Muscle layer of colon (tissue), 2 donors: ENCODE results near the gene GAB3.
"Not testable (repeated sequence)": the region's sequence is repeated elsewhere in the genome, so short reads cannot be mapped to it uniquely, and the experiment has no call there.

Experiments used
- H3K27ac ChIP-seq: one replicate; pipeline ENCODE4 v1.7.0; 2013; ENCODE audit warnings: low read depth, mild to moderate bottlenecking, low read length, moderate library complexity
- H3K27me3 ChIP-seq, 2 donors: one replicate each; pipeline ENCODE4 v1.7.0; 2013; ENCODE audit warnings: low read length in 2 of 2, mild to moderate bottlenecking in 2 of 2; ENCODE audit not compliant: insufficient read depth in 2 of 2, control insufficient read depth in 1 of 2
- H3K36me3 ChIP-seq: one replicate; pipeline ENCODE4 v1.7.0; 2013; ENCODE audit warnings: mild to moderate bottlenecking, low read length; ENCODE audit not compliant: insufficient read depth
- H3K4me1 ChIP-seq: one replicate; pipeline ENCODE4 v1.7.0; 2013; ENCODE audit warnings: mild to moderate bottlenecking, low read length; ENCODE audit not compliant: insufficient read depth
- H3K4me3 ChIP-seq, 2 donors: one replicate each; pipeline ENCODE4 v1.7.0; 2013; ENCODE audit warnings: low read length in 2 of 2, low read depth in 1 of 2, mild to moderate bottlenecking in 1 of 2, moderate library complexity in 1 of 2
- H3K9ac ChIP-seq: one replicate; pipeline ENCODE4 v1.7.0; 2013; ENCODE audit warnings: low read length
- H3K9me3 ChIP-seq: one replicate; pipeline ENCODE4 v1.7.0; 2013; ENCODE audit warnings: mild to moderate bottlenecking, low read length
- donor health status: abdominal sarcoma.
- donor health status: Adenocarcinoma of cecum.

Gene GAB3

DNA sequence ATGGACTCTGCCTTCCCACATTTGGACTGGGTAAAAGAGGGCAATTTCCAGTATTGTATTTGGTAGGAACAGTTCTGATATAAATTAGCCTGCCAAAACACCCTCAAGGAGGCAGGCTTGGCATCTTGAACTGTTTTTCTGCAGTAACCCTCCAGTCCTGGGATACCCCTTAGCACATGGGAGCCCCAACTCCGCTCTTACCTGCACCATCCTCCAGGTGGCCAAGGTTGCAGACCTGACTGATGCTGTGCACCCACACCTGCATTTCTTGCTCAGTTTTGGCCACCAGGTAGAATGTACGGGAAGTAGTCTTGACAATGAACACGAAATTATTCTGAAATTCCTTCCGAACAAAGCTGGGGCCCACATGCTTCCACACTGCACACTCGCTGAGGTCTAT is 35.1 kb downstream of the GAB3 start:
- Histone ChIP-seq H3K4me3 (no peak overlapping the region), H3K9me3 (no peaks in the 10 kb centered on the region), H3K27me3 (no peaks in the 10 kb centered on the region), H3K9ac (no peak overlapping the region), H3K27ac (no peak overlapping the region), H3K4me1 (peaks cover 4% of the 10 kb centered on the region), H3K36me3 (no peaks in the 10 kb centered on the region)

- Histone ChIP-seq H3K4me1 (peaks cover 4% of the 10 kb centered on the region), H3K9ac (no peak overlapping the region), H3K27me3 (no peaks in the 10 kb centered on the region), H3K27ac (no peak overlapping the region), H3K9me3 (no peaks in the 10 kb centered on the region), H3K4me3 (no peak overlapping the region), H3K36me3 (no peaks in the 10 kb centered on the region)
Measured at GRCh38 chrX:154714925-154715324, 36.0 kb downstream of the GAB3 start.

DNA sequence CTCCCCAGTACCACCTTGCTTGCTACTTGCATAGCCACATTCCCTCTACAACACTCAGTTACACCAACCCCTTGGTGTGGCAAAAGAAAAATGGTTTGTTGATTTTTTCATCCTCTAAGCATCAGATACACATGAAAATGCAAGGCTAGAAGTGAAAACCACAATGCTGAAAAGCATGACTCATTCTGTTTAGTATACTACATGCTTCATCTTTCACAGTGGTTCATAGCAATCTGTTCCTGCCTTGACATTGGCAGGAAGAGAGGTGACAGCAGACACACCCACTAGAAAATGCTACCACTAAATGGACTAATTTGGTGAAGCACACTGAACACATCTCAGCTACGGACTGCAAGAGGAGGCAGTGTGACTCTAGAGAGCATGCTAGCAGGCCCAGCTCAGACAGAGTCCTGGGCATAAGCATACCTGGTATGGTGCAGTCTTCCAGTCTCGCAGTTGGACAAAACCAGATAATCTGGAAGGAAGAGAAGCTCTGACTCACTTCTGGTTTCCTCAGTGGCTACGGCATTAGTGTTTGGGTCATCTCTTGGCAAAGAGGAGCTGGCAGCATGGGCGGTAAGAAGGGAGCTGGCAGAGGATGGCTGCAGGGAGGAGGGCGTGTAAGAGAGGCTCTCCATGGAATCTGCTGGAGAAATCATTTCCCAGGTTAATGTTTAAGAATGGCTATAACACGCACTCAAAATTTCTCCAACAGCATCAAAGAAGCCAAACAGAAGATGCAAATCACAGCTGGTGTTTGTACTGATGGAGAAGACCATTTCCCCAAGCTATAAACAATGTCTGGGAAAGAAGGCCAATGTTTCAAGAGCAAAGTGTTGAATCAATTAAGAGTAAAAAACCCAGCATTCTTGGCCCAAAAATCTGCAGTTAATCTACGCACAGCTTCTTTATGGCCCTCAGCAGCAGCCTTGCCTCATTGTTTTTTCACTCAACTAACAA is 37.8 kb downstream of the GAB3 start:
- Histone ChIP-seq H3K4me1 (peaks cover 4% of the 10 kb centered on the region), H3K9ac (no peak overlapping the region), H3K36me3 (no peaks in the 10 kb centered on the region), H3K27me3 (no peaks in the 10 kb centered on the region), H3K27ac (no peak overlapping the region), H3K4me3 (no peak overlapping the region), H3K9me3 (no peaks in the 10 kb centered on the region)

GRCh38 chrX:154711264-154711663 is 39.6 kb downstream of the GAB3 start:
- H3K4me1 ChIP-seq = no peaks in the 10 kb centered on the region
- no peaks in the 10 kb centered on the region for H3K27me3 ChIP-seq
- H3K9me3 ChIP-seq = no peaks in the 10 kb centered on the region
- no peak overlapping the region for H3K9ac ChIP-seq
- H3K4me3 ChIP-seq = no peak overlapping the region
- no peaks in the 10 kb centered on the region for H3K36me3 ChIP-seq
- no peak overlapping the region for H3K27ac ChIP-seq

DNA sequence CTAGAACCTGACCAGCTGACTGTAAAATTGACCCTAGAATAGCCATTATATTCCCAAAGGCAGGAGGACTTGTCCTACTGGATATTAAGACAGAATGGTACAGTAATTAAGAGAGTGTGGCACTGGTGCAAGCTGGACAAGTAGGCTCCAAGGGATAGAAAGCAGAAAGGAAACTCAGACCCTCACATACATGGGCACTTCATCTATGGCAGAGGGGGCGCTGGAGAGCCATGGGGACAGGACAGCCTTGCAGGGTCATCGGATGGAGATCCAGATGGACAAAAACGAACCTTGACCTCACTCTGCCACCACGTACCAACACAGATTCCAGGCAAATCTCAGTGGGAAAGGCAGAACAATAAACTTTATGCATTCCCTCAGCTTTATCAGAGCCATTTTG is 40.6 kb downstream of the GAB3 start:
- Histone ChIP-seq H3K36me3 (no peaks in the 10 kb centered on the region), H3K4me3 (no peak overlapping the region), H3K4me1 (no peaks in the 10 kb centered on the region), H3K27me3 (no peaks in the 10 kb centered on the region), H3K9me3 (no peaks in the 10 kb centered on the region), H3K27ac (no peak overlapping the region), H3K9ac (no peak overlapping the region)

DNA sequence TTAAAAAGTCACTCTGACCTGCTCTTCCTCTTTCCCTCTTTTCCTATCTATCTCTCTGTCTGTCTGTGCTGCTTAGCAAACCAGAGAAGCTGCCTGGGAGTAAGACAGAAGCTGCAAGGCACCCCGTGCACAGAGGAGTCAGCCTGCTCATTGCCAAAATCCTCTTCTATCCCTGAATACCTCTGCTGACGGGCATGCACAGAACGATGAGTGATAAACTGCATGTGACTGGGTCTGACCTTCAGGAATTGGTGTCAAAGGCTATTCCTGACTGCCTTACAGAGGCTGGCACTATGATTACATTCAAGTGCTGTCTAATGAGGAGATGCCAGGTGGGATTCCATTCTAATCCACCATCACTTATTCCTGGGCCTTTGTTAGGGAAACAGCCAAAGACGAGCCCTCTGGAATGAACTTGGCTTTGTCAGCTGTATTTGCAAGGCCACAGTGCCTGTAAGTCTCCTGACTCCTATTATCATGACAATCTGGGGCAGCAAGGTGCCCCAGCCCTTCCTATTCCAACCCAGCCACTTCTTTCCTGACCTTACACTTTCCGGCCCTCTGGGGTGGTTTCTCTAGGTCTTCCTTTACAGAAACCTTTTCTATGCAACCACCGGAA is 52.1 kb downstream of the GAB3 start:
- Histone ChIP-seq H3K4me1 (no peaks in the 10 kb centered on the region), H3K9ac (no peak overlapping the region), H3K9me3 (no peaks in the 10 kb centered on the region), H3K4me3 (no peak overlapping the region), H3K36me3 (no peaks in the 10 kb centered on the region), H3K27ac (no peak overlapping the region), H3K27me3 (peaks cover 0 to 6% of the 10 kb centered on the region in 2 donors)

DNA sequence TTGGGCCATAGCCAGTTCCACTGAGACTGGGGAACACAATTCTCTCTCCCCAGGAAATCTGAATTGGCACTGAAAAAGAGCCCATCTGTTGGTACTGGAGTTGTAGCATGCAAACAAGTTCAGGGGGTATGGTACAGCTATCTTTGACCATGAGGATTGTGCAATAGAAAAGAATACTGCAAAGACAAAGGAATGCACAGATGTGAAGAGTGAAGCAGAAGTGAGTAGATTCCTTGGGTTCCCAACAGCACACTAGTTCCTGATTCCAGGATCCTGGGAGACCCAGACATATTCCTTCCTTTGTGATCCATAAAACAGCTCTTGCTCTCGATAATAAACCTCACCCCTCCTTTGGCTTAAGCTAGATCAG is 54.2 kb downstream of the GAB3 start:
- no peak overlapping the region for H3K9ac ChIP-seq
- peaks cover 0 to 6% of the 10 kb centered on the region in 2 donors for H3K27me3 ChIP-seq
- no peak overlapping the region for H3K27ac ChIP-seq

GRCh38 chrX:154695911-154696675 is 54.8 kb downstream of the GAB3 start:
- no peaks in the 10 kb centered on the region for H3K36me3 ChIP-seq
- H3K27ac ChIP-seq = no peak overlapping the region
- H3K9me3 ChIP-seq = no peaks in the 10 kb centered on the region

More for the DNA sequence above, 54.2 kb downstream of the GAB3 start:
- Histone ChIP-seq H3K9me3 (no peaks in the 10 kb centered on the region), H3K4me3 (no peak overlapping the region), H3K36me3 (no peaks in the 10 kb centered on the region), H3K4me1 (no peaks in the 10 kb centered on the region)

DNA sequence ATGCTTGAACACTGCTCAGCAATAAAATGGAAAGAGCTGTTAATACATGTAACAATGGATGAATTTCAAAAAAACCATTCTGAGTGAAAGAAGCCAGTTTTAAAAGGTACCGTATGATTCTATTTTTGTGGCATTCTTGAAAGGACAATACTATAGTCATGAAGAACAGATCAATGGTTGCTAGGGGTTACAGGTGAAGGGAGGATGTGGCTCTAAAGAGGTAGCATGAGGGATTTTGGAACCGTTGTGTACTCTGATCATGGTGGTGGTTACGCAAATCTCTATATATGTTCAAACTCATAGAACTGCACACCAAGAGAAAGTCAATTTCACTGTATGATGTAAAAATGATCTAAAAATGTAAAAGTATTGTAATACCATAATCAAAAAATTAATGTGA is 57.5 kb downstream of the GAB3 start:
- Histone ChIP-seq H3K9me3 (no peaks in the 10 kb centered on the region), H3K4me3 (no peak overlapping the region), H3K27ac (no peak overlapping the region), H3K4me1 (no peaks in the 10 kb centered on the region), H3K36me3 (no peaks in the 10 kb centered on the region), H3K9ac (no peak overlapping the region), H3K27me3 (no peaks in the 10 kb centered on the region)

More at GRCh38 chrX:154695911-154696675, 54.8 kb downstream of the GAB3 start:
- Histone ChIP-seq H3K9ac (no peak overlapping the region), H3K4me1 (no peaks in the 10 kb centered on the region), H3K4me3 (no peak overlapping the region), H3K27me3 (peaks cover 0 to 6% of the 10 kb centered on the region in 2 donors)

GRCh38 chrX:154690438-154690837 is 60.4 kb downstream of the GAB3 start:
- H3K27ac ChIP-seq, H3K9ac ChIP-seq, H3K9me3 ChIP-seq, H3K27me3 ChIP-seq, H3K4me1 ChIP-seq, H3K36me3 ChIP-seq, H3K4me3 ChIP-seq: not testable (repeated sequence)

- not testable (repeated sequence) for H3K36me3 ChIP-seq, H3K27me3 ChIP-seq, H3K27ac ChIP-seq, H3K4me3 ChIP-seq, H3K9me3 ChIP-seq, H3K9ac ChIP-seq, H3K4me1 ChIP-seq
Measured at GRCh38 chrX:154672084-154672483, 78.8 kb downstream of the GAB3 start.
